GM21529 (cell line): ENCODE results near the gene DOCK8.

Experiments
- ATAC-seq: cut with Tn5 transposase; IDR thresholded peaks from one replicate; pipeline ENCODE4 v1.9.1; 2021; ENCODE audit not compliant: unreplicated experiment

The DOCK8 gene

DNA sequence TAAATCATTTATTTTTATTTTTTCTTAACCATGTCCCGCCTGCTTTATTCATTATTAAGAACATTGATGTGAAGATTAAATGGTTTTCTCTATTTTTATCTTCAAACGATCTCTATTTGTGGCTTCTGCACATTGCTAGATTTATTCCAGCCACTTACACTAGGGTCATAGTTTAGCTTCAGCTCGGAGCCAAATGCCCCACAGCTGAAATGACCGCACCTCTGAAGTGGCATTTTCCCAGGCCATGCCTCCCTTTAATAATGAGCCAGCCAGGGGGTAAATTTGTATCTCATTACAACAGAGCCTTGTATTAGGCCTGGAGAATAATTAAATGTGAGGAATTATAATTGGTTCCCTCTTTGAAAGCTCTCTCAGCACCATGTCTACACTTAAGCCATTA is 89.4 kb downstream of the DOCK8 start:
- ATAC-seq, result no peak

DNA sequence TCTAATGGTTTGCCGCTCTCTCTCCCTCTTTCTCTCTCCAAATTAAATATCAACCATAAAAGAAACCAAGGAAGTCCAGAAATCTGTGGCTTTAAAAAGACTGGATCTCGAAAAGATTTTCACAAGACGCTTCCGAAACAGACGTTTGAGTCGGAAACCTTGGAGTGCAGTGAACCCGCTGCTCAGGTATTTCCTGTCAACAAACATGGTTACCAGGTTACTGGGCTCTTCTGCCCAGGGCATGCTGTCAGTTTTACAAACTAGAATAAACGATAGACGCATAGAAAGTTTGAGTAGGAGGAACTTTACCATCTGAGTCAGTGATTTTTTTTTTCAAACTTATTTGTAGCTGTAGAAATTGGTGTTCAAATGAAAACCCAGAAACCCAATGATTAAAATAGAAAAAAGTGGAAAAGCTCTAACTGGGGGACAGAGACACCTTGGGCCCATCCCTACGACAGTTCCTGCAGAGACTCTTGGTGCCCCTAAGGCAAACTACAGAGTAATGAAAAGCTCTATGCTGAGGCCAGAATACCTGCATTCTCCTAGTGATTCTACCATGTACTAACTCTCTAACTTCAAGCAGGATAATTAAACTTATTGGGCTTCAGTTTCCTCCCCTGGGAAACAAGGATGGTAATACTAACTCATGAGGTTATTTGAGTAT is 90.0 kb downstream of the DOCK8 start:
- no peak for ATAC-seq

DNA sequence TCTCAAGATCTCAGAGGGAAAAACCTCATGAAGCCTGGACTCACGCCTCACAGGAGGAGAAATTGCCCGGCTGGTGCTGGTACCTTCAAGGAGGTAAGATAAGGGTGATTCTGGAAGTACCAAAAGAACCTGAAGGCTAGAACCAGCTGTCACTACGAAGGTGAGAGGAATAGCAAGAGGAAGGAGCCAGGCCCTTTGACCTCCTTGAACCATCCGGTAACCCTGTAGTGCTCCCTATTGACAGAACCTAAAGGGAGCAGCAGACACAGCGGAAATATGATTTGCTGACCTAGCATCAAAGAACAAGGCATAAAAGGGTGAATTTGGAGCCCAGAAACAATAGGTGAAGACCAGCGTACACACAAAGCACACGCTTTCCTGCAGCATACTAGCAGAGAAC is 92.2 kb downstream of the DOCK8 start:
- ATAC-seq, result no peak

DNA sequence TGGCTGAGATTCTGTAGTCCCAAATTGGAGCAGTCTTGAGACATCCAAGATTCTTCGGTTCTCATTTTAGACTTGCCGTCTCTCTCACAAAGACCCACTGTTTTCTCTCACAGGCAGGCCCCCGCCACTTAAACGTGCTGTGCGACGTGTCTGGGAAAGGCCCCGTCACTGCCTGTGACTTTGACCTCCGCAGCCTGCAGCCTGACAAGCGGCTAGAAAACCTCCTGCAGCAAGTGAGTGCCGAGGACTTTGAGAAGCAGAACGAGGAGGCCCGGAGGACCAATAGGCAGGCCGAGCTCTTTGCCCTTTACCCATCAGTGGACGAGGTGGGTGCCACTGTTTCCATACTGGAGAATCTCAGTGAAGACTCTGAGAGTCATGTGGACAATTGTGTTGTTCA is 97.2 kb downstream of the DOCK8 start:
- ATAC-seq, result no peak

DNA sequence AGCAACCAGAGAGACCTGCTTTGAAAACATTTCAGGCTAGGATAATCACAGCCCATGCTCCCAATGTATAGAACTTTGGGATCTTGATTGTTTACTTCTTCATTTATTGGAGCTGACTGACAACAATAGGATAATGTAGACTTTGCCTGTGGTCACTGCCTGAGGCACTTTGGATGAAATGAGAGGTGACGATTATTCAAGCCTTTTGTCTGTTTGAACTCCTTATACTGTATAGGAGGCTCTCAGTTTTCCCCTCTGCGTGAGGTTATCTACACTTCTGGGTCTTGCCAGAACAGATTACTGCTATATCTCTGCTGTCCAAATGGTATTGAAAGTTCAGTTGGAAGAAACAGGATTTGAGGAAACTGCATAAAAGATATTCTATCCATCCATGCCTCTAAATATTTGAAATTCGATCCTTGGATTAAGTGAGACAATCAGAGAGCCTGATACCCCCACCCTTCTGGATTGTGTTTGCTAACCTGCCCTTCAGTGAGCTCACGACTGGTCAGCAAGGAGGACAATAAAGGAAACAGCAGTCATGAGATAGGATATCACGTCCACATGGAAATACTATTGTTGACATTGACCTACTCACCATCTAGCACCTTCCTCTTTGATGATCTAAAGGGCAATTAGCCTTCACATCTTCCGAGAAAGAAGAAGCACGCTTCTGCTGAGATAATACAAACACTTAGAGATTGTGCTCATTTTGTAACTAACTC is 98.1 kb downstream of the DOCK8 start:
- ATAC-seq, result no peak

DNA sequence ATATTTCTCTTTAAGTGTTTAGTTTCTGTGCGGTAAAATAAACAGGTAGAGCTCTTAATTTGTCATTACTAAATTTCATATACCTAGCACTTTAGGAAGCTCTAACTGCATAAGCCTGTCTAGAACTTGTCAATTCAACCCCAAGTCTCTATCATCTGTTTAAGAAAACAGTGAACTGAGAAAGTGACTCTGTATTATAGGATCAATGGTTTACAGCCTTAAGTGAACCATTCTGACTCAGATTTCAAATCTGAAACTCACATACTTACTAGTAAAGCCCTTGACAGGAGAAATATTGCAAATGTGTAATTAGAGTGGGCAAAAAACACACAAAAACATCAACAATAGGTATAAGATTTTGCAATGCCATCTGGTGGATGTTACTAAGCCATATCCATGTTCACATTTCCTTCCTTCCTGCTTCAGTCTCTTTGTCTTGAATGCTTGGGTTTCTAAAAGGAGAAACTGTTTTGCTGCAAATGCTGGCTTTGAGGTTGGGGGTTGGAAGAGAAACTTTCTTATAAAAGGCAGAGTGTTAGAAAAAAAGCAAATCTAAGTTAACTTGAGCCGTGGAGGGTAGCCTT is 101.8 kb downstream of the DOCK8 start:
- ATAC-seq, result no peak

DNA sequence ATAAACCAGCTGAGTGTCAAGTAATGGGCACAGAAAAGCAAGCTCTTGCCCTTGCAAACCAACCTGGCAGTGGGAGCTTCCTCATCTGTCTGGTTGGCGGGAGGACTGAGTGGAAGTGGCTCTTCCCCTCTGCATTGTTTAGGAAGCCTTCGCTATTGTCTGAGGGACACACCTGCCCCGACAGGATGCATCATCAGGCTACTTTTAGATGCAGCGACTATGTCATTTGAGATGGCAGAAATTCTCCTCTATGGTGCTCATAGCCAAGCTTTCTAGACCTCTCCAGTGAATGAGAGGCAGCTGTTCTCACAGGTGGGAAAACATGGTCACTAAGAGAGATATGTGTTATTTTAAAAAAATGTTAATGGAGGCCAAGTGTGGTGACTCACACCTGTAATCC is 104.0 kb downstream of the DOCK8 start:
- no peak for ATAC-seq

DNA sequence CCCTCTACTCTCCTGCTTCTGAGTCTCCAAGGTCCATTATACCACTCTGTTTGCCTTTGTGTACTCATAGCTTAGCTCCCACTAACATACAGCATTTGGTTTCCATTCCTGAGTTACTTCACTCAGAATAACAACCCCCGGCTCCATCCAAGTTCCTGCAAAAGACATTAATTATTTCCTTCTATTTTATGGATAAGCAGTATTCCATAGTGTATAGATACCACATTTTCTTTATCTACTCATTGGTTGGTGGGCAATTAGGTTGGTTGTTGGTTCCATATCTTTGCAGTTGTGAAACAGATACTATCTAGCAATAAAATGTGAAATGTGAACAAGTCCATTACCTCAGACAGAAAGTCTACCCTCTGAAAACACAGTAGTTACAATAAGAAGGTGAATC is 110.3 kb downstream of the DOCK8 start:
- no peak for ATAC-seq

DNA sequence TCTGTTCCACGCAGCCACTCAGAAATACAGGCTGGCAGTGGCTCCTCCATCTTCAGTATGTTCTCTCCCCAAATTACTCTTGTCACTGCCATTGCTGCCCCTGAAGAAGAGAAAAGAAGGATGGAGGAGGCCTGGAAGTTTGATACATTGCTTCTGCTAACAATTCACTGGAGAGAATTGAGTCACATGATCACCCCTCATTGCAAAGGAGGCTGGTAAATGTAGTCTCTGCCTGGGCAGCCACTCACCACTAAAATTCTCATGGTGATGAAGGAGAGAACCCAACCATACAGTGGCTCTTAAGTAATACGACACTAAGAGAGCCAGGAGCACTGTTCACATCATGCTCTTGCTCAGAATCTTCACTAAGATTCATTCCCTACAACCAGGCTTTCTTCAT is 112.0 kb downstream of the DOCK8 start:
- ATAC-seq, result no peak

DNA sequence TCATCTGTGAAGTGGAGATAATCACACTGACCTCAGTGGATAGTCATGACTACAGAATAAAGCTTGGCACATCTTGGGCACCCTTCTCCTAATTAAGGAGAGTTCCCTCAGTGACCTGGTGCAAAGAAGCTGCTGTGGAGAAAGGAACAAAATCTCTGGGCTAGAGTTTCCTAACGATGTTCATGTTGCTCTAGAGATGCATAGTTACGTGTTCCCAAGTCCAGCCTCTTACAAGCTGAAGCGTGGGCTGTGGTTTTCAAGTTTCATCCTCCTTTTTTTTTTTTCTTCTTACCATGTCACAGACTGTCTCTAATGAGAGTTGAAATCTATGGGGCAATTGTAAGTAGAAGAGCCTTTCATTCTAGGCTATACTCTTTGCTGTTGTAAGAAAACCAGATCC is 113.8 kb downstream of the DOCK8 start:
- ATAC-seq, result no peak

DNA sequence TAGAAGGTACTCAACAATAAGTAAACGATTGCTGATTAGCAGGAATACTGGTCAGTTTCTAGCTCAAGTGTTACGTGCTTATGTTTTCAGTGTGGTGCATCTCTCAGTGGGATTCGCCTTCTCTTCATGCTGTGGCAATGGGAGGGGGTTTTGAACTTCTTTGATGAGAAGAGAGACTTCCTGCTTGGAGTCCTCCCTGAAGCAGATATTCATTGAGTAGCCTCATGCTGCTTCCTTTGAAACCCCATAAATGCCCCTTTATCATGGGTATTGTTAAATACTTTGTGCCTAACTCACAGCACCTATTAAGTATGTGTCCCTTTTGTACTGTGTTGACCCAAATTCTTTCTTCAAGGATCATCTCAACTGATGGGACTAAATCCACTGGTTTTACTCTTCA is 116.5 kb downstream of the DOCK8 start:
- ATAC-seq, result no peak

DNA sequence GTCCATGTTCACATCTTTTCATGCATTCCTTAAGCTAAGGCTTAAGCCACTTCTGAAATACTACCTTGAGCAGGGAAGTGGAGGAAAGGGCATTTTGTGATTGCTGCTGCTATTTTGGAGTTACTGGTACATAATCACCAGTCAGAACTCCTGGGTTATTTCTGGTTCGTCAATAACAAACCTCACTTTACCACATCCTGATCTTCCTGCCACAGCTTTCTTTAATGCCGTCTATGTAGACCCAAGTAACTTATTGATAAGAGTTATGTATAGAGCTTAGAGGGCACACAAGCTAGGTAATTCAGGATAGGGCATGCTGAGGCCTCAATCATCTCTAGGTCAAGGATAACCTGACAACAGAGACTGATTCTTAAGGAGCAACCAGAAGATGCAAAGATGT is 120.7 kb downstream of the DOCK8 start:
- ATAC-seq, result no peak

DNA sequence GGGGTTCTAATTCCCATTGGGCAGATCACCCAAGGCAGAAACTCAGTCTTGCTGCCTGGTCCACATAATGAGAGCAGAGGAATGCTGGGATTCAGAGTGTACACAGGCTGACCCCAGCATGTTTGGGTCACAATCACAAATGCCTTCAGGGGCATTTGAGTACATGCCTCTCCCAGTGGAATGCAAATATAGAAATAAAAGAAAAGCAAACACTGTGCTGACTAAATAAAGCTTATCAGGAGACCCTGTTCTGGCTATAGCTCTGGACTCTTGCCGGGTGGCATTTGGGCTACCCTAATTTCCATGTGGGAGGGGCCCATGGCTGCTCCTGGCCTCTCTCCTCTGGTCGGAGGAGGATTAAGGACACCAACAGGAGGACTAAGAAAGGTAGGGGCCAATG is 121.4 kb downstream of the DOCK8 start:
- ATAC-seq, result no peak

DNA sequence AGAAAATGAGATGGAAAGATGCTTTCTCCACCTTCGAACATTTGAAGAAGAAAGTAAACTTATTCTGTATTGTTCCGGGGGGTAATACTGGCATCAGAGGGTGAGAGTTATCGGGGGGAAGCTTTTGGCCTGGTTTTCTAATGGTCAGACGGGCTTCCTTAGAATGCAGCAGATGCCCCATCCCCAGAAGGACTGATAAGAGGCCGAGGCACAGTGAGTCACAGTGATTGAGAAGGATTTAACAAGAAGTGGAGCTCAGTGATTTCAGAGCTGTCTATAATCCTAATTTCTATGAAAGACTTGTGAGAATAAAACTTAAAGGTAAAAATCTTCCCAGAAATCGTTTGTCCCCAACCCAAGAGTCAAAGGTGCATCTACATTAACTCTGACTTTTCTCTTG is 123.9 kb downstream of the DOCK8 start:
- ATAC-seq, result no peak

DNA sequence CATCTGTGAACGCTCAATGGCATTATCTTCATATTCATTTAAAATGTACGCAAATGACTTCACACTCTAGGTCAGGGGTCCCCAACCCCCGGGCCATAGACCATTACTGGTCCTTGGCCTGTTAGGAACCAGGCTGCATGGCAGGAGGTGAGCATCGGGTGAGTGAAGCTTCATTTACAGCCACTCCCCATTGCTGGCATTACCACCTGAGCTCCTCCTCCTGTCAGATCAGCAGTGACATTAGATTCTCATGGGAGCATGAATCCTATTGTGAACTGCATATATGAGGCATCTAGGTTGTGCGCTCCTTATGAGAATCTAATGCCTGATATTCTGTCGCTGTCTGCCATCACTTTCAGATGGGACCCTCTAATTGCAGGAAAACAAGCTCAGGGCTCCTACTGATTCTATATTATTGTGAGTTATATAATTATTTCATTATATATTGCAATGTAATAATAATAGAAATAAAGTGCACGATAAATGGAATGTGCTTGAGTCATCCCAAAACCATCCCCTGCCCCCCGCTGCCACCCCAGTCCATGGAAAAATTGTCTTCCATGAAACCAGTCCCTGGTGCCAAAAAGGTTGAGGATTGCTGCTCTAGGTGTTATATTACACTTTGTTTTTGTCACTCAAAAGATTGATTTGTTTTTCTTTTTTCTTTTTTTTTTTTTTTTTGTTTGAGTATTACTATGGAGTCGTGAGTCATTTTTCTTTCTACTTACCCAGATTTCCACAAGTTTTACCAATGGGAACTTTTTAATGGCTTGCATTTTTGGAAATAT is 127.2 kb downstream of the DOCK8 start:
- no peak for ATAC-seq

DNA sequence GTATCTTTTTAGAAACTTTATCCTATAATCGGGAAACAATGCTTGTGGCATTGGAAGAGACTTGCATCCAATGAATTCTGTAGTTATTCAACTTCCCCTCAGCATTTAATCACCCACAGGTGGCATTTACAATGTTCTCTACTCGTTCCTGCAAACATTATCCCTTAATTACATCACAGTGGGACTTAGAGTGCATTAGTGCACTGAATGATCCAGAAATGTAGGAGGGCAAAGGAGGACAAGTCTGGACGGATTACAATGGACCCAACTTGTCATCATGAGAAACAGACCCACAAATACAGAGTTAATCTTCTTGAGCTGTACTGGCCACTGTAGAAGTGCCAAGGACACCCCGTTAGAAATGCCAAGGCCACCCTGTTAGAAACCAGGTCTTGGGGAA is 129.1 kb downstream of the DOCK8 start:
- ATAC-seq, result no peak

DNA sequence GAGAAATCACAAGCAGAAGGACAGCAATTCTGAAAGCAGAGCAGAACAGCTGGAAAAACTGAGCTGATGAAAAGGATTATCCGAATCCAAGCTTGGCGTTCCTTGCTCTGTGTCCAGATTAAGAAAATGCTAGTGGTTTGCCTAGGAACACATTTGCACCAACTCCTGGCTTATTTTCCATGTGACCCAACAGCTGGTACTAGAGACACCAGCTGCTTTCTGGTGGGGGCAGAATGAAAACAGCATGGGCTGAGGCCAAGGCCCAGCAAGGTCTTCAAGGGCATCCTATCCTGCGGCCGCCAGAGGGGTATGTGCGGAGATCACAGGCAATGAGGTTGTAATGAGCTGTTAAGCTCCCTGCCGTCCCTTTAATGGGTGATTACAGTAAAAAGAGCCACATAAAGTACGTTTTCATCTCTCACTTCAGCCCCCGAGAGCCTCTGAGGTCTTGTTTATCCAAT is 131.5 kb downstream of the DOCK8 start:
- no peak for ATAC-seq

DNA sequence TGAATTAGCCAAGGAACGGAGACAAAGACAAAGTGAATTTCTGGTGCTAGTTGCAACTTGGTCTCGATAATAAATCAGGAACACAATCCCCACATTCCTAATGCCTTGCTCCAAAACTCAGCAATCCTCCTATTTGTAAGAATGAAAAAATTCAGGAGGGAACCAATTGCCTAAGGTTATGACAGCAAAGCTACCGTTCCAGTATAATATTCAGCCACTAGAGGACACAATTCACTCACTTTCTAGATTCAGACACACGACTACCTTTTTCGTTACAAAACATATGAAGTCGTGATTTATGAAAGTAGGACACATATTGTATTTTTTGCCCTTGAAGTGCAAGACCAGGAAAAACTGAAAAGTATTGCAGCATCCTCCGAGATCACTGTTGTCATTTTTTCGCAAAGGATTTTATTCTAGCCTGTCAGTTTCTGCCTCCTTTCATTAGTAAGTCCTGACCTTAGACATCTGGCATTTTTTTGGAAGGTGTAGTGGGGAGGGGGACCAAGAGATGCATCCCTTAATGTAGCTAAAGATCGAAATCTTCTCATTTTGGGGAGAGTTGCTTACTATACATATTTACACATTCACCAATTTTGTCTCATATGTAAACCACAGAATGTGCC is 133.1 kb downstream of the DOCK8 start:
- no peak for ATAC-seq

DNA sequence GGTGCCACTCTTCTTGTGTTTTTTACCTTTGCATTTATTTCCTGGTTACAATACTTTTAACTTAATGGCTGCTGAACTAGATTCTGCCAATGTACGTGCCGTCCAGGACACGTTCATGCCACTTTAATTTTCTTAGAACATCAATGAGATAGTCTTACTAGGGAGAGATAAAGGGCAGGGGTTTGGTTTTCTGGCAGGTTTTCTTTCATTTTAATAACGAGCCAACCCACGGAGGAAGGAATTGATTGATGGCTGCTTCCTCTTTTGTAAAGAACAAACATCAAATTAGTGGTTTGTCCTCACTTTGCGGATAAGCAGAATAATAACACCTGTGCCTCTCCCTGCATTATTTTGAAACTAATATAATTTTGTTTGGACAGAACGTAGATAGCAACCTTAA is 135.7 kb downstream of the DOCK8 start:
- no peak for ATAC-seq

DNA sequence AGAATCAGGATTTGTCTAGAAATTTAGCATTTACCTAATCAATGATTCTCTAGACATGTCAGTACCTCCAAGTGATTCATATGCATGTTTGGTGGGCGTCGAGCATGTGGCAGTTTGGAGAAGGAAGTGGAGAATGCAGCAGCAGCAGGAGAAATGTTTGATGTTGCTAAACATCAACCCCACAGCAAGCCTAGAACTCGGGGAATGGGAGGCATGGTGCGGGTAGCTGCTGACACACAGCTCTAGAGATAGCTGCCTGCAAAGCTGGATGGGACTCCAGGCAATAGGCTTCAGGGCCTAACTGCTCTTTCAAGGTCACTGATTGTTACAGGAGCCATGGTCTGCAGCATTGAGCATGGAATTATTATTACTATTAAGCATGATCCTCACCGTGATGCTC is 137.3 kb downstream of the DOCK8 start:
- ATAC-seq, result no peak

DNA sequence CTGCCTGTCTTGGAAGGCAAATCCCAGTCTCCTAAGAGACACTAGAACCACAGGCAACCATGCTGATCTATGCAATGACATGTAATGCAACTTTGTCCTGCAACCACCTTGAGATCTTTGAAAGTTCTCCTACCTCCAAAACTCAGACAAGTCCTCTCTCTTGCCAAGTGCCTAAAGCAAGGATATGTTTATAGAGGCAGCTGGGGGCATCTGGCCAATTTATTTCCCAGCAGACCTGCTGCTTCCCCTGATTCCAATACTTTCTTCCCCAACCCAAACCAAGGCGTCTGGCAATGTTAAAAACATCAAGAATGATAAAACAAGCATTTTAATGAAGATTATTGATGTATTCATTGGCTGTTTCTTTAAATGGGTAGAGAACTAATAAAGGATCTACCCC is 138.4 kb downstream of the DOCK8 start:
- no peak for ATAC-seq
